Activated CD8-positive, alpha-beta memory T cell treated with anti-CD3 and anti-CD28 coated beads, Interleukin-2, amount 50 U/mL, for 24 hours (primary cell): ENCODE measurements around the gene BUD23.
"Not testable (repeated sequence)": the region's sequence is repeated elsewhere in the genome, so short reads cannot be mapped to it uniquely, and the experiment has no call there.

Experiments
- DNase-seq: peaks from one replicate; pipeline ENCODE4 v3.0.0-alpha.2; 2020; ENCODE audit errors: extremely low read depth

BUD23 gene

DNA sequence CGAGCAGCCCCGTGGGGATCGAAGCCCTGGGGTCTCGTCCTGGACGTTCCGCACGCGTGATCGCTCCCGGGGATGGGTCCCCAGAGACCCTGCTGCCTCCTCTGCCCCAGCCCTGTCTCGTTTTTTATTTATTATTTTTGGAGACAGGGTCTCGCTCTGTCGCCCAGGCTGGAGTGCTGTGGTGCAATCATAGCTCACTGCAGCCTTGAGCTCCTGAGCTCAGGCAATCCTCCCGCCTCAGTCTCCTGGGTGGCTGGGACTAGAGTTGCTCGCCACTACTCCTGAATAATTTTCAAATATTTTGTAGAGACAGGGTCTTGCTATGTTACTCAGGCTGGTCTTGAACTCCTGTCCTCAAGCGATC is 36.4 kb downstream of the BUD23 start:
- DNase-seq: no peak

GRCh38 chr7:73720443-73720842 is 37.0 kb downstream of the BUD23 start:
- DNase-seq: not testable (repeated sequence)

GRCh38 chr7:73721377-73721817 is 38.0 kb downstream of the BUD23 start:
- no peak for DNase-seq

GRCh38 chr7:73722182-73722581 is 38.8 kb downstream of the BUD23 start:
- DNase-seq: not testable (repeated sequence)

DNA sequence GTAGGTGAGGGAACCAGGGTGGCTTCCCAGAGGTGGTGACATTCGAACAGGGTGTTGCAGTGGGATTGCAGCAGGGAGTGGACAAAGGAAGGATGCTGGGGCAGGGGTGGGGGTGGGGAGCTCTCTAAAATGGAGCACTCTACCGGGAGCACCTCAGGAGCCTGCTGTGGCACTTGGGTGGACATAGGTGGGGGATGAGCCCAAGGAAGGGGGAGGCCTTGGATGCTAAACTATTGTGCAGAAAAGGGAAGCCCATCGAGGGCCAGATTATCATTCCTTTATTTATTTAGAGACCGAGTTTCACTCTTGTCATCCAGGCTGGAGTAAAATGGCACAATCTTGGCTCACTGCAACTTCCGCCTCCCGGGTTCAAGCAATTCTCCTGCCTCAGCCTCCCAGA is 39.4 kb downstream of the BUD23 start:
- no peak for DNase-seq

DNA sequence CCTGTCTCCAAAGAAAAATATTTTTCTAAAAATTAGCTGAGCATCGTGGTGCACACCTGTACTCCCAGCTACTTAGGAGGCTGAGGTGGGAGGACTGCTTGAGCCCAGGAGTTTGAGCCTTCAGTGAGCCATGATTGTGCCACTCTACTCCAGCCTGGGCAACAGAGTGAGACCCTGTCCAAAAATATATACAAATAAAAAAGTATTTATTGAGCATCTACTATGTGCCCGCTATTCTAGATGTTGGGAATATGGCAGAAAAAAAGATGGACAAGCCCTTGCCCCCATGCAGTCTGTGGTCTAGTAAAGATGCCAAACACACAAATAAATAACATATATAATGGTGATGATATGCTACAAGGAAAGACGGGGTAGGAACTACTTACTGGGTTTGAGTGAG is 40.4 kb downstream of the BUD23 start:
- DNase-seq: no peak

- DNase-seq: no peak
Measured at GRCh38 chr7:73726083-73726466, 42.7 kb downstream of the BUD23 start.

DNA sequence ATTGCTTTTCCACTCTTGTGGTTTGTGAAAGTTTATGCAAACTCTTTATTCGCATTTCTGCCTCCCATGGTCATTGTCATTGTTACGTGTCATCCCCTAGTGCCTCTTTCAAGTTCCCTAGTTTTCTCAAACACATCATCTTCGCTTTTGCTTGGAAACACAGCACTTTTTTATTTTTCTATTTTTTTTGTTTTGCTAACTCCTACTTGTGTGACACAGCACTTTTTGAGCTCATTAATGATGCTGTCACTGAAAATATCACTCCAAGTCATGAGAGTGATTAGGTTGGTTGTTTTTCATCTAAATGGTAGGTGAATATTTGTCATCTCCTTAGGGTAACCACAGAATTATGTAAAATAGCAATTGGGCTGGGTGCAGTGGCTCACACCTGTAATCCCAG is 44.6 kb downstream of the BUD23 start:
- no peak for DNase-seq

GRCh38 chr7:73728551-73728950 is 45.2 kb downstream of the BUD23 start:
- no peak for DNase-seq

- no peak for DNase-seq
Measured at GRCh38 chr7:73730485-73730884, 47.1 kb downstream of the BUD23 start.

DNA sequence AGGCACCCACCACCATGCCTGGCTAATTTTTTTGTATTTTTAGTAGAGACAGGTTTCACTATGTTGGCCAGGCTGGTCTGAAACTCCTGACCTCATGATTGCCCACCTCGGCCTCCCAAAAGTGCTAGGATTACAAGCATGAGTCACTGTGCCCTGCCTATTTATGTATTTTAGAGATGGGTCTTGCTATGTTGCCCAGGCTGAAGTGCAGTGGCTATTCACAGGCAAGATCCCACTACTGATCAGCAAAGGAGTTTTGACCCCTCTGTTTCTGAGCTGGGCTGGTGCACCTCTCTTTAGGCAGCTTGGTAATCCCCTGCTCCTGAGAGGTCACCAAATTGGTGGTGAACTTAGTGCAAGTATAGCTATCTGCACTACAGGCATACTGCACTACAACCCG is 49.0 kb downstream of the BUD23 start:
- no peak for DNase-seq

- peak; percentile 64 for DNase-seq
Measured at GRCh38 chr7:73734619-73735527, 51.5 kb downstream of the BUD23 start.

- no peak for DNase-seq
Measured at GRCh38 chr7:73735528-73735905, 52.1 kb downstream of the BUD23 start.

- DNase-seq: no peak
Measured at GRCh38 chr7:73736885-73737284, 53.5 kb downstream of the BUD23 start.

- no peak for DNase-seq
Measured at GRCh38 chr7:73737491-73738219, 54.3 kb downstream of the BUD23 start.

DNA sequence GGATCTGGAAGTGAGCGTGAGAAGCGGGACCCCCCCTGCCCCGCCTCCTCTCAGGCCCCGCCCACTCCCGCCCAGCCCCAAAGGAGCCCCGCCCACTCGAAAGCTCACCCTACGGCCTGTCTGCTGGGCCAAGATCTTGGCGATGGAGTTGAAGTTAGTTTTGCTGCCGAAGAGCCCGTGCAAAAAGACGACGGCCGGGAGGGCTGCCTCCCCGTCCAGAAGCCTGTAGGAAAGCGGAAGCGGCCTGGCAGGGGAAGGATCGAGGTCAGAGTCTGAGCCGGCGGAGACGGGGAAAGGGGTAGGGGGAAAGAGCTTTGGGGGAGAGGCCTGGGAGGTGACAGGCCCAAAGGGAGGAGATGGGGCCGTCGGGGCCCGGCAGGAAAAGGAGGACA is 54.8 kb downstream of the BUD23 start:
- DNase-seq: no peak

- DNase-seq: peak; percentile 96
Measured at GRCh38 chr7:73738612-73739386, 55.4 kb downstream of the BUD23 start, which contains the start of gene ABHD11. TSS of gene ABHD11 (minus strand) at chr7:73738802. CDS start at chr7:73738770, 32 bp downstream.

DNA sequence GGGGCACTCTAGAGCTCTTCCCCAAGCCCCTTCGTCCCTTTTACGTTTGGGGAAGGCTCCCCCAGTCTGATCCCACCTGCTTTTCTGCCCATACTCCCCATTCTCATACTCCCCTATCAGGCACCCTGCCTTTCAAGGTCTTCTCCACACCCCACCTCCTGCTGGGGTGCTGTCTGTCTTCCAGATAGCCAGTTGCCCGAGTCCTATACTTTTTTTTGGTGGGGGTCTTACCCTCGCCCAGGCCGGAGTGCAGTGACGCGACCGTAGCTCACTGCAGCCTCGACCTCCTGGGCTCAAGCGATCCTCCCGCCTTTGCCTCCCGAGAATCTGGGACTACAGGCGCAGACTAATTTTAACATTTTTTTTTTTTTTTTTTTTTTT is 56.0 kb downstream of the BUD23 start:
- DNase-seq: no peak

DNA sequence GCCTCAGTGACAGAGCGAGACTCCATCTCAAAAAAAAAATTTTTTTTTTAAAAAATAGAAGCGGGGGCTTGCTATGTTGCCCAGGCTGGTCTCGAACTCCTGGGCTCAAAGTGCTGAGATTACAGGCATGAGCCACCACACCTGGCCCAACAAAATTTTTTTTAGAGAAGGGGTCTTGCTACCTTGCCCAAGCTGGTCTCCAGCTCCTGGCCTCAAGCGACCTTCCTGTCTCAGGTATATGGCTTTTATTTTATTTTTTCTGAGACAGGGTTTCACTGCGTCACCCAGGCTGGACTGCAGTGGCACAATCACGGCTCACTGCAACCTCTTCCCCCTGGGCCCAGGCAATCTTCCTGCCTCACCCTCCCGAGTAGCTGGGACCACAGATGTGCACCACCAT is 56.8 kb downstream of the BUD23 start:
- DNase-seq: no peak

GRCh38 chr7:73740771-73741170 is 57.4 kb downstream of the BUD23 start:
- no peak for DNase-seq

DNA sequence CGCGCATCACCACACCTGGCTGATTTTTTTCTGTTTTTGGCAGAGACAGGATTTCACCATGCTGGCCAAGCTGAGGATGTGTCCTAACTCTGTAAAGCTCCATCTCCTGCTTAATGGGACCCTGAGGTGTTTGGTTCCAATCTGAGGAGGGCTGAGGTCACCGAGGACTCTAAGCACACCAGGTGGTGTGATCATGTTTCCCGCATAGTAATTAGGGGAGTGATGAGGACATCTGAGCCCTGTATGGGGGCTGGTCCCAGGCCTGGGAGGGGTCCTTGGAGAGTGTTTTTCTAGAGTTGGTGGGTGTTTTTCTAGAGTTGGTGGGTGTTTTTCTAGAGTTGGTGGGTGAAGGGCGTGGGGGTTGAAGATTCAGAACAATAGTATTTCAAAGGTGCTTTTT is 58.2 kb downstream of the BUD23 start:
- DNase-seq: no peak

DNA sequence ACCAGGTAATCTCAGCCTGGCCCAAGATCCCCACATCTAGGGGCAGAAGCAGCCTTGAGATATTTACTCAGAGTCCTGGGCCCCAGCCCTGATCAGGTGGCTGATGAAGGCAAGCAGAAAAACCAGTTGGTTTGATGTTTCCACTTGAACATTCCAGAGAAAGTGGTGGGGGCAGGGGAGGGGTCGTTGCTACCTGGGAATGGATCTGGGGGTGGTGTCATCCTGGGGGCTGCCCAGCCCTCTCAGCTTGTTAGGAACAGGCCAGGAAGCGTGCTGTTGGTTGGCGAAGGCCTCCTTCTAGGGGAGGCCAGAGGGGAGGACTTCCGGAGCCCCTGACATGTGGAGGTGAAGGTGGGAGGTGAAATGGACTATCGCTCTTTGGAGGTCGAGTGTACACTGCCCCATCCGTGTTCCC is 58.9 kb downstream of the BUD23 start:
- DNase-seq: no peak
